HEK293 (cell line): Measurements from ENCODE around the gene INSYN2A.

Experiments used
- CTCF ChIA-PET: fragments of 350-600 bp; formaldehyde crosslinking; extraction: SDS; loops from one replicate; lab custom pipeline; 2021; ENCODE audit warnings: antibody characterized with exemption; lab: Yijun Ruan, JAX
- POLR2A ChIA-PET: fragments of 300-600 bp; formaldehyde crosslinking; extraction: SDS; loops from one replicate; lab custom pipeline; 2020; ENCODE audit warnings: antibody characterized with exemption, inconsistent platforms; lab: Yijun Ruan, JAX
- H3K27ac ChIP-seq: fragments of 200-500 bp; sonication (Bioruptor generic); 2 replicates; pipeline ENCODE4 v1.5.1; 2014; ENCODE audit warnings: low read depth, low read length, control low read depth, inconsistent platforms; ENCODE audit errors: extremely low read depth
- H3K36me3 ChIP-seq, 2 experiments: fragments of 200-500 bp in 1 of 2; sonication (Bioruptor generic) in 1 of 2; 1 replicate in 1 of 2; 2 replicates in 1 of 2; pipeline ENCODE4 v1.5.1; 2014 to 2017; ENCODE audit warnings: inconsistent platforms in 2 of 2, low read length in 2 of 2; ENCODE audit not compliant: control insufficient read depth in 2 of 2, insufficient read depth in 1 of 2
- H3K4me1 ChIP-seq: fragments of 200-500 bp; sonication (Bioruptor generic); 2 replicates; pipeline ENCODE4 v1.5.1; 2014; ENCODE audit warnings: mild to moderate bottlenecking, low read length, inconsistent platforms; ENCODE audit not compliant: control insufficient read depth, insufficient read depth
- H3K4me3 ChIP-seq: 2 replicates; pipeline ENCODE4 v1.5.1; 2011; ENCODE audit warnings: low read depth, mild to moderate bottlenecking, control low read depth, low read length, moderate library complexity
- H3K9me3 ChIP-seq: fragments of 200-500 bp; sonication (Bioruptor generic); 2 replicates; pipeline ENCODE4 v1.5.1; 2014; ENCODE audit warnings: low read depth, low read length, inconsistent platforms; ENCODE audit not compliant: control insufficient read depth, insufficient read depth
- EGR2 ChIP-seq: fragments of 450-650 bp; formaldehyde crosslinking; IDR thresholded peaks from 2 replicates; pipeline ENCODE4 v1.5.1; 2016; ENCODE audit warnings: low read depth, missing biosample characterization, missing genetic modification characterization
- HOXA7 ChIP-seq: sonication (generic); formaldehyde crosslinking; IDR thresholded peaks from 2 replicates; pipeline ENCODE4 v1.8.1; 2022; ENCODE audit warnings: missing genetic modification reagents, borderline replicate concordance
- IKZF3 ChIP-seq: fragments of 450-650 bp; IDR thresholded peaks from 2 replicates; pipeline ENCODE4 v1.5.0; 2018; ENCODE audit warnings: missing biosample characterization, mild to moderate bottlenecking, missing genetic modification characterization, moderate library complexity
- MEIS1 ChIP-seq: sonication (generic); formaldehyde crosslinking; IDR thresholded peaks from 2 replicates; pipeline ENCODE4 v1.8.1; 2022; ENCODE audit warnings: missing genetic modification reagents, mild to moderate bottlenecking, borderline replicate concordance
- OSR2 ChIP-seq: fragments of 450-650 bp; formaldehyde crosslinking; IDR thresholded peaks from 2 replicates; pipeline ENCODE4 v1.5.1; 2016; ENCODE audit warnings: missing biosample characterization, missing genetic modification characterization
- RBAK ChIP-seq: fragments of 450-650 bp; formaldehyde crosslinking; IDR thresholded peaks from 2 replicates; pipeline ENCODE4 v1.5.1; 2016; ENCODE audit warnings: missing biosample characterization, missing genetic modification characterization
- SCRT1 ChIP-seq: fragments of 450-650 bp; formaldehyde crosslinking; IDR thresholded peaks from 2 replicates; pipeline ENCODE4 v1.5.1; 2016; ENCODE audit warnings: missing biosample characterization, missing genetic modification characterization, borderline replicate concordance
- SCRT2 ChIP-seq: fragments of 450-650 bp; formaldehyde crosslinking; IDR thresholded peaks from 2 replicates; pipeline ENCODE4 v1.5.1; 2016; ENCODE audit warnings: missing biosample characterization, missing genetic modification characterization
- SP7 ChIP-seq: fragments of 450-650 bp; formaldehyde crosslinking; IDR thresholded peaks from 2 replicates; pipeline ENCODE4 v1.5.1; 2016; ENCODE audit warnings: missing biosample characterization, missing genetic modification characterization
- TCF7L2 ChIP-seq: IDR thresholded peaks from 2 replicates; pipeline ENCODE4 v1.6.1; 2011; ENCODE audit warnings: low read depth, mild to moderate bottlenecking, inconsistent platforms, low read length, moderate library complexity, borderline replicate concordance
- ZBTB17 ChIP-seq: fragments of 450-650 bp; formaldehyde crosslinking; IDR thresholded peaks from 2 replicates; pipeline ENCODE4 v1.5.1; 2016; ENCODE audit warnings: missing biosample characterization, missing genetic modification characterization
- ZBTB20 ChIP-seq: fragments of 450-650 bp; formaldehyde crosslinking; IDR thresholded peaks from 2 replicates; pipeline ENCODE4 v1.5.1; 2016; ENCODE audit warnings: missing biosample characterization, missing genetic modification characterization
- ZBTB8A ChIP-seq: fragments of 450-650 bp; formaldehyde crosslinking; IDR thresholded peaks from 2 replicates; pipeline ENCODE4 v1.5.1; 2016; ENCODE audit warnings: missing biosample characterization, missing genetic modification characterization
- ZFHX2 ChIP-seq: fragments of 450-650 bp; formaldehyde crosslinking; conservative IDR thresholded peaks from 2 replicates; pipeline ENCODE4 v1.5.1; 2016; ENCODE audit warnings: missing biosample characterization, missing genetic modification characterization
- ZFP3 ChIP-seq: fragments of 450-650 bp; formaldehyde crosslinking; IDR thresholded peaks from 2 replicates; pipeline ENCODE4 v1.5.1; 2016; ENCODE audit warnings: low read depth, missing biosample characterization, missing genetic modification characterization
- ZNF169 ChIP-seq: fragments of 450-650 bp; formaldehyde crosslinking; IDR thresholded peaks from 2 replicates; pipeline ENCODE4 v1.5.1; 2016; ENCODE audit warnings: missing biosample characterization, missing genetic modification characterization
- ZNF266 ChIP-seq: fragments of 450-650 bp; formaldehyde crosslinking; IDR thresholded peaks from 2 replicates; pipeline ENCODE4 v1.5.1; 2016; ENCODE audit warnings: missing biosample characterization, missing genetic modification characterization, low read depth
- ZNF350 ChIP-seq: fragments of 450-650 bp; formaldehyde crosslinking; IDR thresholded peaks from 2 replicates; pipeline ENCODE4 v1.5.0; 2017; ENCODE audit warnings: missing biosample characterization, mild to moderate bottlenecking, missing genetic modification characterization
- ZNF354C ChIP-seq: fragments of 450-650 bp; formaldehyde crosslinking; IDR thresholded peaks from 2 replicates; pipeline ENCODE4 v1.5.1; 2016; ENCODE audit warnings: missing biosample characterization, missing genetic modification characterization, low read depth, borderline replicate concordance
- ZNF391 ChIP-seq: fragments of 450-650 bp; formaldehyde crosslinking; IDR thresholded peaks from 2 replicates; pipeline ENCODE4 v1.5.1; 2016; ENCODE audit warnings: low read depth, missing biosample characterization, missing genetic modification characterization, borderline replicate concordance
- ZNF433 ChIP-seq: fragments of 450-650 bp; formaldehyde crosslinking; IDR thresholded peaks from 2 replicates; pipeline ENCODE4 v1.5.1; 2016; ENCODE audit warnings: missing biosample characterization, missing genetic modification characterization, low read depth
- ZNF521 ChIP-seq: fragments of 450-650 bp; formaldehyde crosslinking; IDR thresholded peaks from 2 replicates; pipeline ENCODE4 v1.5.1; 2017; ENCODE audit warnings: missing biosample characterization, mild to moderate bottlenecking, missing genetic modification characterization
- ZNF701 ChIP-seq: fragments of 450-650 bp; formaldehyde crosslinking; IDR thresholded peaks from 2 replicates; pipeline ENCODE4 v1.5.1; 2016; ENCODE audit warnings: missing biosample characterization, missing genetic modification characterization
- ZSCAN30 ChIP-seq: fragments of 450-650 bp; IDR thresholded peaks from 2 replicates; pipeline ENCODE4 v1.5.1; 2018; ENCODE audit warnings: missing biosample characterization, mild to moderate bottlenecking, missing genetic modification characterization, moderate library complexity
- ZSCAN4 ChIP-seq: fragments of 450-650 bp; formaldehyde crosslinking; IDR thresholded peaks from 2 replicates; pipeline ENCODE4 v1.5.1; 2017; ENCODE audit warnings: missing biosample characterization, missing genetic modification characterization
- TF ChIP-seq, protein P1 (sequence below): fragments of 450-650 bp; formaldehyde crosslinking; IDR thresholded peaks from 2 replicates; pipeline ENCODE4 v1.5.1; 2016; ENCODE audit warnings: missing biosample characterization, missing genetic modification characterization
- TF ChIP-seq, protein P2 (sequence below): fragments of 450-650 bp; IDR thresholded peaks from 2 replicates; pipeline ENCODE4 v1.5.1; 2018; ENCODE audit warnings: missing biosample characterization, mild to moderate bottlenecking, missing genetic modification characterization
- TF ChIP-seq, protein P3 (sequence below): fragments of 450-650 bp; formaldehyde crosslinking; IDR thresholded peaks from 2 replicates; pipeline ENCODE4 v1.5.1; 2017; ENCODE audit warnings: missing biosample characterization, missing genetic modification characterization
- TF ChIP-seq, protein P4 (sequence below): fragments of 450-650 bp; formaldehyde crosslinking; IDR thresholded peaks from 2 replicates; pipeline ENCODE4 v1.5.1; 2016; ENCODE audit warnings: missing biosample characterization, missing genetic modification characterization
- TF ChIP-seq, protein P5 (sequence below): fragments of 450-650 bp; formaldehyde crosslinking; optimal IDR thresholded peaks from 2 replicates; pipeline ENCODE3; 2016; ENCODE audit warnings: missing biosample characterization, mild to moderate bottlenecking, missing genetic modification characterization

INSYN2A gene

DNA sequence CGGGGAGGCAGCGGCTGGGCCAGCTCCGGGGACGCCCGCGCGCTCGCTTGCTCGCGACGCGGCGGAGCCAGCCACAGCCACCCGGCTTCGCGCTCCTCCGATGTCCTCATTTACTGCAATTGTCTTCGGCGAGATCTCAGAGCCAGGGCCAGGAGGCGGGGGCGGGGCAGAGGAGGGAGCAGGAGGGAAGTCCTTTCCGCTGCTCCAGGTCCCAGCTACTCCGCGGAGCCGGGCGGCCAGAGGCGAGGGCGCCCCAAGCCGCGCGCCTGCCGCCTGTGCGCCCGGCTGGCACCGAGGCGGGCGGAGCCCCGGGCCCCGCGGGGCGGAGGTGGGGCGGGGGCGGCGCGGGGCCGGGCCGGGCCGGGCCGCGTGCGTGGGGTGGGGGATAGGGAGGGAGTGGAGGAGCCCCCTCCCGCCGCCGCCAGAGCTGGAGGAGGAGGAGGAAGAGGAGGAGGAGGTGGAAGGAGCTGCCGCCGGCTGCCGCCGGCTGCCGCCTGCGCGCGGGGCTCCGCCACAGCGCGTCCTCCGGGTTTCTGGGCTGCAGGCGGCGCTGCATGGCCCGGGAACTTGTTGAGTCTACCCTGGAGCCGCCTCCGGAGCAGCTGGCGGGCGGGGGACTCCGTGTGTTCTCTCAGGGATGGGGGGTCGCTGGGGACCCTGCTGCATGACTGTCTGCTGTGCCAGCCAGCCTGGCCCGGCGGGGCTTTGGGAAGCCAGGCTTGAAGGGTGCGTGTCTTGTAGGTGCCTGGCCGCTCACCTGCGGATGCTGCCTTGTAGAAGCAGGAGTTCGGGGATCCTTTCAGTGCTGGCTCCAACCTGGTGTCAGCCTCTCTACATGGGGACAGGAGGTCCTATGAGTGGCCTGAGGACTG lies at the start of gene INSYN2A:
TSS of gene INSYN2A (minus strand) at position 310 of the 872 bp plus-strand sequence. CDS start 20,196 bp downstream, outside the sequence.
- H3K36me3 ChIP-seq = no peaks in the 10 kb centered on the region
- no peak within 1 kb of the TSS for H3K27ac ChIP-seq
- no peaks in the 10 kb centered on the region for H3K9me3 ChIP-seq
- CTCF ChIA-PET = interaction anchor here (0.6 to 1.5 kb wide), 2 partner anchors 66 to 1067 kb away, joined by 3 read pairs; no protein-coding TSS in a partner anchor
- POLR2A ChIA-PET = no interaction called here
- peak within 1 kb of the TSS; percentile 39 for H3K4me3 ChIP-seq
- 0 out of 2 replicates have a peak, but pooled peaks cover 3% of the 10 kb centered on the region for H3K4me1 ChIP-seq
- no peak for TF ChIP-seq HOXA7 (CRISPR knock-in tag)
- TF ChIP-seq MEIS1 (CRISPR knock-in tag) = no peak
- no peak for TF ChIP-seq ZNF521 (tag by site-specific recombination)
- TF ChIP-seq ZNF350 (tag by site-specific recombination) = no peak
- TF ChIP-seq, protein P1, sequence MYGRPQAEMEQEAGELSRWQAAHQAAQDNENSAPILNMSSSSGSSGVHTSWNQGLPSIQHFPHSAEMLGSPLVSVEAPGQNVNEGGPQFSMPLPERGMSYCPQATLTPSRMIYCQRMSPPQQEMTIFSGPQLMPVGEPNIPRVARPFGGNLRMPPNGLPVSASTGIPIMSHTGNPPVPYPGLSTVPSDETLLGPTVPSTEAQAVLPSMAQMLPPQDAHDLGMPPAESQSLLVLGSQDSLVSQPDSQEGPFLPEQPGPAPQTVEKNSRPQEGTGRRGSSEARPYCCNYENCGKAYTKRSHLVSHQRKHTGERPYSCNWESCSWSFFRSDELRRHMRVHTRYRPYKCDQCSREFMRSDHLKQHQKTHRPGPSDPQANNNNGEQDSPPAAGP = peak; percentile 28; the same call in 1 of the 2 replicates
- TF ChIP-seq EGR2 (tag by site-specific recombination) = peak; percentile 64
- TF ChIP-seq TCF7L2 = no peak
- TF ChIP-seq ZNF391 (tag by site-specific recombination) = no peak
- peak; percentile 52 for TF ChIP-seq ZBTB20
- TF ChIP-seq, protein P2, sequence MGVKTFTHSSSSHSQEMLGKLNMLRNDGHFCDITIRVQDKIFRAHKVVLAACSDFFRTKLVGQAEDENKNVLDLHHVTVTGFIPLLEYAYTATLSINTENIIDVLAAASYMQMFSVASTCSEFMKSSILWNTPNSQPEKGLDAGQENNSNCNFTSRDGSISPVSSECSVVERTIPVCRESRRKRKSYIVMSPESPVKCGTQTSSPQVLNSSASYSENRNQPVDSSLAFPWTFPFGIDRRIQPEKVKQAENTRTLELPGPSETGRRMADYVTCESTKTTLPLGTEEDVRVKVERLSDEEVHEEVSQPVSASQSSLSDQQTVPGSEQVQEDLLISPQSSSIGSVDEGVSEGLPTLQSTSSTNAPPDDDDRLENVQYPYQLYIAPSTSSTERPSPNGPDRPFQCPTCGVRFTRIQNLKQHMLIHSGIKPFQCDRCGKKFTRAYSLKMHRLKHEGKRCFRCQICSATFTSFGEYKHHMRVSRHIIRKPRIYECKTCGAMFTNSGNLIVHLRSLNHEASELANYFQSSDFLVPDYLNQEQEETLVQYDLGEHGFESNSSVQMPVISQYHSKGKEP (tag by site-specific recombination) = no peak
- TF ChIP-seq SCRT2 (tag by site-specific recombination) = peak; percentile 97
- no peak for TF ChIP-seq IKZF3 (tag by site-specific recombination)
- TF ChIP-seq ZNF354C (tag by site-specific recombination) = no peak
- TF ChIP-seq ZNF701 (tag by site-specific recombination) = no peak
- no peak for TF ChIP-seq ZSCAN30 (tag by site-specific recombination)
- no peak for TF ChIP-seq RBAK
- TF ChIP-seq ZNF433 (tag by site-specific recombination) = no peak
- TF ChIP-seq, protein P3, sequence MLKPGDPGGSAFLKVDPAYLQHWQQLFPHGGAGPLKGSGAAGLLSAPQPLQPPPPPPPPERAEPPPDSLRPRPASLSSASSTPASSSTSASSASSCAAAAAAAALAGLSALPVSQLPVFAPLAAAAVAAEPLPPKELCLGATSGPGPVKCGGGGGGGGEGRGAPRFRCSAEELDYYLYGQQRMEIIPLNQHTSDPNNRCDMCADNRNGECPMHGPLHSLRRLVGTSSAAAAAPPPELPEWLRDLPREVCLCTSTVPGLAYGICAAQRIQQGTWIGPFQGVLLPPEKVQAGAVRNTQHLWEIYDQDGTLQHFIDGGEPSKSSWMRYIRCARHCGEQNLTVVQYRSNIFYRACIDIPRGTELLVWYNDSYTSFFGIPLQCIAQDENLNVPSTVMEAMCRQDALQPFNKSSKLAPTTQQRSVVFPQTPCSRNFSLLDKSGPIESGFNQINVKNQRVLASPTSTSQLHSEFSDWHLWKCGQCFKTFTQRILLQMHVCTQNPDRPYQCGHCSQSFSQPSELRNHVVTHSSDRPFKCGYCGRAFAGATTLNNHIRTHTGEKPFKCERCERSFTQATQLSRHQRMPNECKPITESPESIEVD (tag by site-specific recombination) = no peak
- peak; percentile 78 for TF ChIP-seq ZFHX2
- TF ChIP-seq ZNF169 (tag by site-specific recombination) = no peak
- TF ChIP-seq, protein P4, sequence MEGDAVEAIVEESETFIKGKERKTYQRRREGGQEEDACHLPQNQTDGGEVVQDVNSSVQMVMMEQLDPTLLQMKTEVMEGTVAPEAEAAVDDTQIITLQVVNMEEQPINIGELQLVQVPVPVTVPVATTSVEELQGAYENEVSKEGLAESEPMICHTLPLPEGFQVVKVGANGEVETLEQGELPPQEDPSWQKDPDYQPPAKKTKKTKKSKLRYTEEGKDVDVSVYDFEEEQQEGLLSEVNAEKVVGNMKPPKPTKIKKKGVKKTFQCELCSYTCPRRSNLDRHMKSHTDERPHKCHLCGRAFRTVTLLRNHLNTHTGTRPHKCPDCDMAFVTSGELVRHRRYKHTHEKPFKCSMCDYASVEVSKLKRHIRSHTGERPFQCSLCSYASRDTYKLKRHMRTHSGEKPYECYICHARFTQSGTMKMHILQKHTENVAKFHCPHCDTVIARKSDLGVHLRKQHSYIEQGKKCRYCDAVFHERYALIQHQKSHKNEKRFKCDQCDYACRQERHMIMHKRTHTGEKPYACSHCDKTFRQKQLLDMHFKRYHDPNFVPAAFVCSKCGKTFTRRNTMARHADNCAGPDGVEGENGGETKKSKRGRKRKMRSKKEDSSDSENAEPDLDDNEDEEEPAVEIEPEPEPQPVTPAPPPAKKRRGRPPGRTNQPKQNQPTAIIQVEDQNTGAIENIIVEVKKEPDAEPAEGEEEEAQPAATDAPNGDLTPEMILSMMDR = peak; percentile 64
- TF ChIP-seq ZSCAN4 (tag by site-specific recombination) = no peak
- TF ChIP-seq, protein P5, sequence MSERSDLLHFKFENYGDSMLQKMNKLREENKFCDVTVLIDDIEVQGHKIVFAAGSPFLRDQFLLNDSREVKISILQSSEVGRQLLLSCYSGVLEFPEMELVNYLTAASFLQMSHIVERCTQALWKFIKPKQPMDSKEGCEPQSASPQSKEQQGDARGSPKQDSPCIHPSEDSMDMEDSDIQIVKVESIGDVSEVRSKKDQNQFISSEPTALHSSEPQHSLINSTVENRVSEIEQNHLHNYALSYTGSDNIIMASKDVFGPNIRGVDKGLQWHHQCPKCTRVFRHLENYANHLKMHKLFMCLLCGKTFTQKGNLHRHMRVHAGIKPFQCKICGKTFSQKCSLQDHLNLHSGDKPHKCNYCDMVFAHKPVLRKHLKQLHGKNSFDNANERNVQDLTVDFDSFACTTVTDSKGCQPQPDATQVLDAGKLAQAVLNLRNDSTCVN (tag by site-specific recombination) = peak; percentile 22
- TF ChIP-seq ZBTB8A (tag by site-specific recombination) = 0 out of 2 replicates have a peak, but pooled peaks have one; percentile 18
- TF ChIP-seq ZFP3 = no peak
- no peak for TF ChIP-seq ZBTB17 (tag by site-specific recombination)
- TF ChIP-seq SP7 (tag by site-specific recombination) = no peak
- peak; percentile 88 for TF ChIP-seq SCRT1 (tag by site-specific recombination)
- no peak for TF ChIP-seq OSR2 (tag by site-specific recombination)
- no peak for TF ChIP-seq ZNF266
